ENCODE data around the gene SPTBN1.

DNA sequence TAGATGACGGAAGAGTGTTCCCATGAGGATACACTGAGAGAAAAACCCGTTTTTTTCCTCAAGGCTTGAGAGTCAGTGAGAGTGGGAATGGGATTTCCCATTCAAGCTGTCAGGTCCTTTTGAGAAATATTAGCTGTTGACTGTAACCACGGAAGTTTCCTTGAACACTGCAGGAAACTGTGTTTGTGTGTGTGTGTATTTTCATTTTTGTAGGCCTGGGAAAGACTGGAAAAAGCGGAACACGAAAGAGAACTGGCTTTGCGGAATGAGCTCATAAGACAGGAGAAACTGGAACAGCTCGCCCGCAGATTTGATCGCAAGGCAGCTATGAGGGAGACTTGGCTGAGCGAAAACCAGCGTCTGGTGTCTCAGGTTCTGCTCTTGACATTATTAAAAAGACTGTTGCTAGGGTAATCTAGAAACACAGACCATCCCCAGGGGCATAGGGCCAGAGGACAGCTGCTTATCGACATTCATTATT lies 168.5 kb downstream of the SPTBN1 start:
- TF ChIP-seq, protein P1, sequence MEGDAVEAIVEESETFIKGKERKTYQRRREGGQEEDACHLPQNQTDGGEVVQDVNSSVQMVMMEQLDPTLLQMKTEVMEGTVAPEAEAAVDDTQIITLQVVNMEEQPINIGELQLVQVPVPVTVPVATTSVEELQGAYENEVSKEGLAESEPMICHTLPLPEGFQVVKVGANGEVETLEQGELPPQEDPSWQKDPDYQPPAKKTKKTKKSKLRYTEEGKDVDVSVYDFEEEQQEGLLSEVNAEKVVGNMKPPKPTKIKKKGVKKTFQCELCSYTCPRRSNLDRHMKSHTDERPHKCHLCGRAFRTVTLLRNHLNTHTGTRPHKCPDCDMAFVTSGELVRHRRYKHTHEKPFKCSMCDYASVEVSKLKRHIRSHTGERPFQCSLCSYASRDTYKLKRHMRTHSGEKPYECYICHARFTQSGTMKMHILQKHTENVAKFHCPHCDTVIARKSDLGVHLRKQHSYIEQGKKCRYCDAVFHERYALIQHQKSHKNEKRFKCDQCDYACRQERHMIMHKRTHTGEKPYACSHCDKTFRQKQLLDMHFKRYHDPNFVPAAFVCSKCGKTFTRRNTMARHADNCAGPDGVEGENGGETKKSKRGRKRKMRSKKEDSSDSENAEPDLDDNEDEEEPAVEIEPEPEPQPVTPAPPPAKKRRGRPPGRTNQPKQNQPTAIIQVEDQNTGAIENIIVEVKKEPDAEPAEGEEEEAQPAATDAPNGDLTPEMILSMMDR (IDR thresholded peaks at IDR 0.05; ENCODE audit: poor library complexity), result no peak
- TF ChIP-seq EZH2 (IDR thresholded peaks at IDR 0.05; ENCODE audit: borderline replicate concordance) (no peak), EZH2phosphoT487 (IDR thresholded peaks at IDR 0.05; ENCODE audit: low read depth, severe bottlenecking, unreplicated experiment) (no peak)
